Heart left ventricle (tissue), 13 donors: Measurements from ENCODE around the gene ZNF613.
A peak's percentile ranks its signal among the peaks of the same experiment; 100 is the strongest.

Experiments used
- POLR2A ChIP-seq, 2 donors: fragments of 450-650 bp; IDR thresholded peaks; one replicate each; pipeline ENCODE4 v1.6.1; 2017; ENCODE audit warnings: antibody characterized with exemption in 2 of 2, mild to moderate bottlenecking in 2 of 2, moderate library complexity in 2 of 2
- TF ChIP-seq, protein P1 (sequence below), 12 donors: fragments of 200-600 bp; sonication (generic) in 4 of 12; IDR thresholded peaks; one replicate each; pipeline versions ENCODE4 v1.5.0 to v1.8.0; 2018 to 2022; ENCODE audit warnings: antibody characterized with exemption in 12 of 12, mild to moderate bottlenecking in 5 of 12
- donor health status: ischemic (EF 13 %, LVEDD 7.1; RV severe dilation, severe dysfunction).
- donor health status: DM: no; HTN: yes; CAD: no.
- donor health status: DM: no; HTN: no; CAD: no.
- donor health status: ischemic (EF 25% LVEDD 6.9; RV normal size, moderate dysfunction).
- donor health status: ischemic (EF 25% LVEDD 5.7; RV mildly dilated, moderate dysfunction).
- donor health status: ischemic (EF 35%, LVEDD 5.7; RV mildly dilated, moderate dysfunction).
- donor health status: nonischemic (EF 11% LVEDD 7.7; RV severe dilation, severe dysfunction).
- donor health status: DM: yes; HTN: yes; CAD: no.
- donor health status: PGD.
- donor health status: ischemic (EF 29% LVEDD 5.4; RV normal size, mild dysfunction).
- donor health status: nonischemic (EF 23%, LVEDD 6.1; RV moderate dilation, normal function).

DNA sequence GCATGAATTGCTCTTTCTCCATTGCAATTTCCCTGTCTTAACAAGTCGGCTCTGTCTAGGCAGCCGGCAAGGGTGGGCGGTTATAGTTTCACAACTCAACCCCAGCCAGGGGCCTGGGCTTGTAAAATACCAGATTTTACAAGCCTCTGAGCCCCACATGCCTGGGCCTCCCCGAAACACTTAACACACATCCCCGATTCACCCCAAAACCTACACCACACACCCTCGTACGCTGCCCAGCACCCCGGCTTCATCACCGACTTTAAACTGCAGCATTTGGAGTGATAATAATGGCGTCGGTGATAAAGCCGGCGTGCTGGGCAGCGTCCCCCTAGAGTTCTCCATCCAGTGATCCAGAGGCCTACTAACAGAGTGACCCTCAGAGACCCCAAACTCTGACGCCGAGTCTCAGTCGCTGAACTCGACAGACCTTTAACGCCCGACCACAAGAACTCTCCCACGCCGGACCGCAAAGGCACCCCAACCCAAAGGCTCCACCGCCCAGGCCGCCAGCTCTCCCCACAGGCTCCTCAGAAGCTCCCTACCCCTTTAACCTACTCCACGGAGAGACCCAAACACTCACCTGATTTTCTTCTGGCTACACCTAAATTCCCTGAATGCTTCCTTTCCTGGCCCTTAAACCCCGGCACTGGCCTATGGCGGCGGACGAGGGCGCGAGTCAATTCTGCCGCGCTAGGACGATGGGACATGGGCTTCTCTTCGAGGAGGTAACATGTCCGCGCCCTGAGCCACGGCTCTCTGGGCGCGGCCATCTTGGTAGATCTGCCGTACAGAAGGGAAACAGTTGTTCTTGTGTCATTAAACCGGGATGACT lies 22.7 kb upstream of the ZNF613 start, which contains the start of gene ZNF649:
- TF ChIP-seq, protein P1, sequence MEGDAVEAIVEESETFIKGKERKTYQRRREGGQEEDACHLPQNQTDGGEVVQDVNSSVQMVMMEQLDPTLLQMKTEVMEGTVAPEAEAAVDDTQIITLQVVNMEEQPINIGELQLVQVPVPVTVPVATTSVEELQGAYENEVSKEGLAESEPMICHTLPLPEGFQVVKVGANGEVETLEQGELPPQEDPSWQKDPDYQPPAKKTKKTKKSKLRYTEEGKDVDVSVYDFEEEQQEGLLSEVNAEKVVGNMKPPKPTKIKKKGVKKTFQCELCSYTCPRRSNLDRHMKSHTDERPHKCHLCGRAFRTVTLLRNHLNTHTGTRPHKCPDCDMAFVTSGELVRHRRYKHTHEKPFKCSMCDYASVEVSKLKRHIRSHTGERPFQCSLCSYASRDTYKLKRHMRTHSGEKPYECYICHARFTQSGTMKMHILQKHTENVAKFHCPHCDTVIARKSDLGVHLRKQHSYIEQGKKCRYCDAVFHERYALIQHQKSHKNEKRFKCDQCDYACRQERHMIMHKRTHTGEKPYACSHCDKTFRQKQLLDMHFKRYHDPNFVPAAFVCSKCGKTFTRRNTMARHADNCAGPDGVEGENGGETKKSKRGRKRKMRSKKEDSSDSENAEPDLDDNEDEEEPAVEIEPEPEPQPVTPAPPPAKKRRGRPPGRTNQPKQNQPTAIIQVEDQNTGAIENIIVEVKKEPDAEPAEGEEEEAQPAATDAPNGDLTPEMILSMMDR (IDR thresholded peaks at IDR 0.05) = peak in 4 of 12 donors; percentile 12 to 32 (median 23)
- TF ChIP-seq POLR2A (IDR thresholded peaks at IDR 0.05) = no peak
